HG03442 (cell line): Measurements from ENCODE around the gene PACS2.
"Not testable (repeated sequence)": the region's sequence is repeated elsewhere in the genome, so short reads cannot be mapped to it uniquely, and the experiment has no call there.

Experiments used
- ATAC-seq: cut with Tn5 transposase; IDR thresholded peaks from one replicate; pipeline ENCODE4 v1.9.1; 2021; ENCODE audit warnings: mild to moderate bottlenecking, moderate library complexity; ENCODE audit not compliant: unreplicated experiment

Gene PACS2

GRCh38 chr14:105287249-105288102, 27.1 kb upstream of the PACS2 start:
- no peak for ATAC-seq

DNA sequence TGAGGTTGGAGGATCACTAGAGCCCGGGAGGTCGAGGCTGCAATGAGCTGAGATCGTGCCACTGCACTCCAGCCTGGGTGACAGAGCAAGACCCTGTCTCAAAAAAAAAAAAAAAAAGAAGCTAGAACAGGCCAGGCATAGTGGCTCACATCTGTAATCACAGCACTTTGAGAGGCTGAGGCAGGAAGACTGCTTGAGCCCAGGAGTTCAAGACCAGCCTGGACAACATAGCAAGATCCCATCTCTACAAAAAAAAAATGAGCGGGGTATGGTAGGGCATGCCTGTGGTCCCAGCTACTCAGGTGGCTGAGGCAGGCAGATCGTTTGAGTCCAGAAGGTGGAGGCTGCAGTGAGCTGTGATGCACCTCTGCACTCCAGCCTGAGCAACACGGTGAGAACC, 25.6 kb upstream of the PACS2 start:
- not testable (repeated sequence) for ATAC-seq

DNA sequence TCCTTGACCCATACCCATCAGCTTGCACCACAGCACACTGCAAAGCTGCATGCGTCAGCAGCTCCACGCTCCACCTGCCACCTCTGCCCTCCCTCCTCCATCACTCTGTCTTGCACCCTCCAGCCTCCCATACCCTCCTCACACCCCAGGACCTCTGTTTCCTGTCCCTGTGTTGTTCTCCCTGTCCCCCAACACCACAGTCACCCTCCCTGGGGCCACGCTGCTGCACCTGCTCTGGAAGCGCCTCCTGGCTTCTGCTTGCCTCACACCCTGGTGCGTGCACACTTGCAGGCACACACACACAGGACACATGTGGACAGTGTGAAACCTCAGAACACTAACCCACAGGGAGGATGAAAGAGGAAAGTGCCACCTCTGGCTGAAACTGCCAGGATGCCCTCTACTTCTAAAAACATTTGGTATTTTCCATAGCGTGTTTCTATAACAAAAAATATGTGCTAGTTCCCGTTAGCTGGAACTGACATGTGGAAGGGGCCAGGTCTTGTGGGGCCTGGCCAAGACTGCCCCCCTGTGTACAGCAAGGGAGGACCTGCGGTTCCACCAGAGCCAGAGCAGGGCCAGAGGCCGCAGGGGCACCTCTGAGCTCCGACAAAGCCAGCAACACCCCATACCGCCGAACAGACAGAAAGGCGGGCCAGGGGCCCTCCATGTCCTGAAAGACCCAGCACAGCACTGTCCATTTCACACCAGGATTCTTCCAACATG, 23.8 kb upstream of the PACS2 start:
- no peak for ATAC-seq

DNA sequence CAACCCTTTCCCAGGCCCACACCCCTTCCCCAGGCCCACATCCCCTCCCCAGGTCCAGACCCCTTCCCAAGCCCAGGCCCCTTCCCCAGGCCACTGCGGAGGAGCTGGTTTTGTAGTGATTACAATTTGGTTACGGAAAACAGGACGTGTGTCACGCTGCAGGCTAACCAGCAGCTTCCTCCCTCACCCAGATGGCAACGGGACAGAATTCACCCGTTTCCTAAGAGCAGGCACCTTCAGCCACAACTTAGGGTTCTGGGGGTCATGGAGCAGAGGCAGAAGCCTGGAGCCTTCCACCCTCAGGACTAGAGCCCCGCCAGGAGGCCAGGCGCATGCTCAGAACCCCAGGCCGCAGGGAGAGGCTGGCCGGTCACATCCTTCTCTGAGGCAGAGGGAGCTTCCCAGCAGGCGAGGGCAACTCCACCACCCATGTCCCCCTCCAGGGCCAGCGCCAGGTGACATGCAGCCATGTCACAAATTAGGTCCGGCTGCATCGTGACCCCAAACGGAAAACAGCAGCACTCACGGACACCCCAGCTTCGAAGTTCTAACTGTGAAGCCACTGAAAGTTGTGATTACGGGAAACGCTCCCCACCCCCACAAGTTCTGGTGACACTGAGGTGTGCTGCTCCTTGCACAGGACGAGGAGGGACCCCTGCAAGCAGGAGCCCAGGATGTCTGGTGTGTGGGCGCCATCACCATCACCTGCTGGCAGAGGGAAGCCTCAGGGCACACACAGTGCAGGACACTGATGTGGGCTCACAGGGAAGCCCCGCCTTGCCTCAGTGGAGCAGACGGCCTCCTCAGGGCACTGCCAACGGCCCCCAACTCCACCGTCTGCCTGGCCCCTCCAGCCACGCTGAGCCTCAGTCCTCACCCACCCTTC, 21.5 kb upstream of the PACS2 start:
- ATAC-seq = no peak

DNA sequence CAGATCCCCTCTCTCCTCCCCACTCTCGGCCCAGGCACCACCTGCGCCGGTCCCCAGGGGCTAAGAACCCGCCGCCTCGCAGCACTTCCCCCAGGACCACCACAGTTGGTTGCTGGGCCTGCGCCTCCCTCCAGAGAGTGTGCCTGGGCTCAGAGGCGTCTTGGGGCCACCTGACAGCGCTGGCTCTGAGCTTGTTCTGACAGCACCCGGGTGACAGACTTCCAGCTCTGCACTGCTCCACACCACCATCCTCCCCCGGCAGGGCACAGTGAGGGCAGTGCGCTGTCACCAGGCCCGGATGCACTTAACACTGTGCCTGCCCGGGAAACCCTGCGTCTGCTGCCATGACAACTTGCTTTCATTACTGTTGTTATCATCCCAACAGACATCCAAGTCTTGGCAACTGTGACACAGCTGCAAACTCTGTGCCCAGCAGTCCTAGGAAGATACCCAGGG, 20.4 kb upstream of the PACS2 start:
- ATAC-seq = peak; percentile 47

DNA sequence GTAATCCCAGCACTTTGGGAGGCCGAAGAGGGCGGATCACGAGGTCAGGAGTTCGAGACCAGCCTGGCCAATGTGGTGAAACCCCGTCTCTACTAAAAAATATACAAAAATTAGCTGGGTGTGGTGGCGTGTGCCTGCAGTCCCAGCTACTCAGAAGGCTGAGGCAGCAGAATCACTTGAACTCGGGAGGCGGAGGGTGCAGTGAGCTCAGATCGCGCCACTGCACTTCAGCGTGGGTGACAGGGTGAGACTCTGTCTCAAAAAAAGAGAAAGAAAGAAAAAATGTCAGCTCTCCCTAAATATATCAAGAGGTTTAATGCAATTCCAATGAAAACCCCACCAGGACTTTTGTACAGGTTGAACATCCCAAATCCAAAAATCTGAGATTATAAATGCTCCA, 17.2 kb upstream of the PACS2 start:
- not testable (repeated sequence) for ATAC-seq

- ATAC-seq = peak; percentile 14
Measured at GRCh38 chr14:105299654-105300541, 14.7 kb upstream of the PACS2 start.

DNA sequence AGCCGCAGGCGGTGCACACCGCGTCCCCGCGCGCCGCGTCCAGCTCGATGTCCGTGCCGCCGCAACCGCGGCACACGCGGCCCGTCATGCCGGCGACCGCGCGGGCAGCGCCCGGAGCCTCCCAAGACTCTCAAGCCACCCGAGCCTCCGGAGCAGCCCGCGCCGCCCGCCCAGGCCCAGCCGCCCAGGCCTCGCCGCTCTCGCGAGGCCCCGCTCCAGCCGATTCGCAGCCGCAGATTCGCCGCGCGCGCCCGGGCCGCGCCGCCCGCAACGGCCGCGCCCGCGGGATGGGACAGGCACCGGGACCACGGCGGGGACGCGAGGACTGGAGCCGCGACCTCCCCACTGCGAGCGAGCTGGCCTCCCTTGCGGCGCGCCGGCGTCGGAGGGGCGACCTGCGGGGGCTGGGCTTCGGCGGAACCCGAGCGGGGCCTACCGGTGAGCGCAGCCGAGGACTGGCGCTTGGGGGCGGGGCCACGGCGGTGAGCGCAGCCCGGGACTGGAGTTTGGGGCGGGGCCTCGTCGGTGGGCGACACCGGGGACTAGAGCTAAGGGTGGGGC, 13.9 kb upstream of the PACS2 start, which contains the start of gene BRF1:
TSS of gene BRF1 (minus strand) at position 460 of the 561 bp plus-strand sequence. CDS start at position 88, 372 bp downstream.
- peak; percentile 85 for ATAC-seq

- ATAC-seq = peak; percentile 48
Measured at GRCh38 chr14:105301103-105301914, 13.2 kb upstream of the PACS2 start.

- not testable (repeated sequence) for ATAC-seq
Measured at GRCh38 chr14:105301915-105302249, 12.7 kb upstream of the PACS2 start.

- ATAC-seq = no peak
Measured at GRCh38 chr14:105303949-105304348, 10.6 kb upstream of the PACS2 start.

GRCh38 chr14:105304565-105304964, 10.0 kb upstream of the PACS2 start:
- ATAC-seq = no peak

- ATAC-seq = no peak
Measured at GRCh38 chr14:105305345-105305744, 9.2 kb upstream of the PACS2 start.

DNA sequence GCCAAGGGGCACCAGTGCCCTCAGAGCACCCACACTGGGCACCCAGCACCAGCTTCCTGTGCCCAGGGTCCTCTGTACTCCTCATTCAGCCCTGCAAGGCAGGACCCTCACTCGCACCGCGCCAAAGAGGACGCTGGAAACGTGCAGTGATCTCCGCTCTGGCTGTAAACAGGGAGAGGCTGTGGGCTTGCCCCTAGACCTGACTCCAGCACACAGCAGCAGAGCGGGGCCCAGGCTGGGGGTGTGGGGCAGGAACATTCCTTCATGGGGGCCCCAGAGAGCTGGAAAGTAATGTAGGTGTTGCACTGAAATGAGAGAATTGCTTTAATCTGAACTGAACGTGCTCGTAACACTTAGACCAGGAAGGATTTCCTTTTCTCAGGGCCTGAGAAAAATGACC, 8.8 kb upstream of the PACS2 start:
- no peak for ATAC-seq

DNA sequence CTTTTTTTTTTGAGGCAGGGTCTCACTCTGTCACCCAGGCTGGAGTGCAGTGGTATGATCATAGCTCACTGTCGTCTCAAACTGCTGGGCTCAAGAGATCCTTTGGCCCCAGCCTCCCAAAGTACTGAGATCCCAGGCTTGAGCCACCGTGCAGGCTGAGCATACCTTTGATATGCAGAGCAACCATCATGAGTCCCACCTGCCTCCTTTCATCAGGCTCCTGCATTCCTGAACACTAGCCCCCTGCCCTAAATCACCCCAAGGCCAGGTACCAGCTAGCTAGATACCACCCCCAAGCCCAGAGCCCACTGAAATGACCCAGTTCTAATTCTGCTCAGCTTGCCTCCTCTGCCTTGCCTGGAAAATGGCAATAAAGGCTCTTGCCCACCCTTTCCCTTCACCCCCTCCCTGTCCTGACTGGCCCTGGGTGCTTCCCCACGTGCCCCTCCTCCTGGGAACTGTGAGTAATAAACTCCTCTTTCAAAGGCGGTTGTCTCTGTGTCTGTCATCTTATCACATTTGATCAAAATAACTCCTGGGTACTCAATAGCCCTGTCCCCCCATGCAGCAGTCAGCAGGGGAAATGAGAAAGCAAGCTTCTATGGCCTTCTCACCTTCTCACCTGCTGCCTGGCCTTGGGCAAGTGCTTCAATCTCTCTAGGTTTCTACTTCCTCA, 7.4 kb upstream of the PACS2 start:
- no peak for ATAC-seq

DNA sequence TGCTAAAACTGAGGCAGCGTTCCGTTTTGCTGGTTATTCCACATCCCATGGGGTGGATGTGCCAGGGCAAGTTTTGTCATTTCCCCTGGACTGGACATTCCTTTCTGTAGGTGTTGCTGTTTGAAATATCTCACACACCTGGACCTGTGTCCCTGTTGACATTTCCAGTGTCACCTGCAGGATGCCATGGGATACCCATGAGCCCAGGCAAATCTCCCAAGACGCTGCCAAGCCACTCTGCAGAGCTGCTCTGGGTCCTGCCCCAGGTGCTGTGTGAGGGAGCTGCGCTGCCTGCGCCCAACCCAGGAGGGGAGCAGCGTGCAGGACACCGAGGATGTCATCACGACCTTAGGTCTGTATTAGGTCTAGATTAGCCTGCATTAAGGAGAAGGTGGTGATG, 5.2 kb upstream of the PACS2 start:
- no peak for ATAC-seq

DNA sequence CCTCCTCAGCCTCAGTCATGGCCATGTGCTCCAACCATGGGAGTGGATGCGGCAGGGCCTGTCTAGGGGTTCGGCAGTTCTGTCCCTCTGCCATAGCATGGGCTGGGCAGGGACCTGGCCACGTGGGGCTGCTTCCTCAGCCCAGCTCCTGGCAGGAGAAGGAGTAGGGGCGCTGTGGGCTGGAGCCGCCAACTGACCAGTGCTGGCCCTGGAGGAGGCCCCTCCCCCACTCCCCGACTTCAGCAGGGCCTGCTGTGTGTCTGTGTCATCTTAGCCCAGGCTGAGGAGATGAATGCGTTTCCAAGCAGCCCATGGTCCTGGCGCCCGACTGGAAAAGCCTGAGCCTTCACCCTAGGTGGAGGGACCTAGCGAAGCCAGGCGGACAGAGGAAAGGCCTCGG, 2.7 kb upstream of the PACS2 start:
- ATAC-seq = no peak

- no peak for ATAC-seq
Measured at GRCh38 chr14:105312973-105313372, 1.6 kb upstream of the PACS2 start.
